ENCODE results near the gene ALMS1. TPM values are rescaled to one million over a fixed set of nuclear protein-coding genes. Genes with fewer than 3 reads are reported as not detected.
"Not testable (repeated sequence)": the region's sequence is repeated elsewhere in the genome, so short reads cannot be mapped to it uniquely, and the experiment has no call there.

The ALMS1 gene
- total RNA-seq, 2 donors from 2014 or later, result 18.5 to 69.3 TPM

GRCh38 chr2:73457982-73458381 is 72.3 kb downstream of the ALMS1 start:
- no peaks in the 10 kb centered on the region for H3K36me3 ChIP-seq
- no peak for TF ChIP-seq CTCF (IDR thresholded peaks at IDR 0.05)
- no peak for TF ChIP-seq POLR2A (IDR thresholded peaks at IDR 0.05)
- TF ChIP-seq POLR2AphosphoS5 (IDR thresholded peaks at IDR 0.05), result no peak
- no peaks in the 10 kb centered on the region for H3K4me1 ChIP-seq (replicated peaks)
- H3K9me3 ChIP-seq, result no peaks in the 10 kb centered on the region
- no peak overlapping the region for H3K27ac ChIP-seq
- no peak for DNase-seq (ENCODE audit: low spot score)
- WGBS, result 96% methylated on average over 3 of the region's 3 CpGs
- no peak overlapping the region for H3K4me3 ChIP-seq
- H3K27me3 ChIP-seq (replicated peaks; ENCODE audit: insufficient read depth), result no peaks in the 10 kb centered on the region
- intact Hi-C loops (cut with DNase I), result no loop called here

GRCh38 chr2:73462388-73462787 is 76.8 kb downstream of the ALMS1 start:
- H3K4me3 ChIP-seq; DNase-seq (ENCODE audit: low spot score); H3K27me3 ChIP-seq (replicated peaks; ENCODE audit: insufficient read depth); intact Hi-C loops (cut with DNase I); H3K4me1 ChIP-seq (replicated peaks); H3K27ac ChIP-seq; H3K36me3 ChIP-seq; H3K9me3 ChIP-seq: not testable (repeated sequence)
- 91% methylated on average over 1 of the region's 1 CpG for WGBS

GRCh38 chr2:73468376-73468775 is 82.7 kb downstream of the ALMS1 start:
- DNase-seq (ENCODE audit: low spot score), result no peak
- H3K27ac ChIP-seq, result no peak overlapping the region
- H3K36me3 ChIP-seq, result no peaks in the 10 kb centered on the region
- WGBS, result 40% methylated on average over 1 of the region's 1 CpG
- no peaks in the 10 kb centered on the region for H3K27me3 ChIP-seq (replicated peaks; ENCODE audit: insufficient read depth)
- H3K9me3 ChIP-seq, result no peaks in the 10 kb centered on the region
- no peak overlapping the region for H3K4me3 ChIP-seq
- no peaks in the 10 kb centered on the region for H3K4me1 ChIP-seq (replicated peaks)
- no peak for TF ChIP-seq POLR2AphosphoS5 (IDR thresholded peaks at IDR 0.05)
- TF ChIP-seq CTCF (IDR thresholded peaks at IDR 0.05), result no peak
- TF ChIP-seq POLR2A (IDR thresholded peaks at IDR 0.05), result no peak
- intact Hi-C loops (cut with DNase I), result no loop called here

DNA sequence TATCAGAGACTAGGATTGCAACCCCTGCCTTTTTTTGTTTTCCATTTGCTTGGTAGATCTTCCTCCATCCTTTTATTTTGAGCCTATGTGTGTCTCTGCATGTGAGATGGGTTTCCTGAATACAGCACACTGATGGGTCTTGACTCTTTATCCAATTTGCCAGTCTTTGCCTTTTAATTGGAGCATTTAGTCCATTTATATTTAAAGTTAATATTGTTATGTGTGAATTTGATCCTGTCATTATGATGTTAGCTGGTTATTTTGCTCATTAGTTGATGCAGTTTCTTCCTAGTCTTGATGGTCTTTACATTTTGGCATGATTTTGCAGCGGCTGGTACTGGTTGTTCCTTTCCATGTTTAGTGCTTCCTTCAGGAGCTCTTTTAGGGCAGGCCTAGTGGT is 98.2 kb downstream of the ALMS1 start:
- H3K9me3 ChIP-seq; H3K36me3 ChIP-seq; H3K27me3 ChIP-seq (replicated peaks; ENCODE audit: insufficient read depth); intact Hi-C loops (cut with DNase I); H3K27ac ChIP-seq; H3K4me3 ChIP-seq; H3K4me1 ChIP-seq (replicated peaks); DNase-seq (ENCODE audit: low spot score): not testable (repeated sequence)
- no CpG with 5 or more reads among the region's 1 CpG for WGBS

DNA sequence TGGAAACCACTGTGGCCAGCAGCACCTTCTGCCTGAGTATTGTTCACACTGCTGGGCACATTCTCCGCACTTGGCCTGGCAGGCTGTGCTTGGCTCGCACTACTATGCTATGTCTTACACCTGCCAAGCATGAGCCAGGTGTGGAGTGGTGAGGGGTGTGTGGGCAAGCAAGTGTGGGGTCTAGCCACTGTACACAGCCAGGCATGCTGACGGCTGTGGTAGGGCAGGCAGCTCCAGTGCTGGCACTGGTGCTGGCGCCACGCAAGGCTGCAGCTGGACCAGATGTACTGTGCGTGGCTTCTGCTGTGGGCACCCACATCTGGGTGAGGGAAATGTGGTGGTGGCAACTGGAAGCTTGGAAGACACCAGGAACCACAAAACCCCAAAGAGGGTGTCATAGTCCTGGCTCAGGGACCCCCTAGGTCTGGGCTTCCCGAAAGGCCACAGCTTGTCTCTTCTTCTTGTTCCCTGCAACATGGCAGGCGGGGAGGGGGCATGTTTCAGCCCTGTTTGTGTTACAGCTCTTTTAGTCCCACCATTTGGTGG is 101.5 kb downstream of the ALMS1 start:
- 98% methylated on average over 8 of the region's 8 CpGs for WGBS

More for the DNA sequence above, 101.5 kb downstream of the ALMS1 start:
- no peaks in the 10 kb centered on the region for H3K27me3 ChIP-seq (replicated peaks; ENCODE audit: insufficient read depth)
- no peak for TF ChIP-seq CTCF (IDR thresholded peaks at IDR 0.05)
- no peaks in the 10 kb centered on the region for H3K36me3 ChIP-seq
- H3K27ac ChIP-seq, result no peak overlapping the region
- no peaks in the 10 kb centered on the region for H3K9me3 ChIP-seq
- H3K4me1 ChIP-seq (replicated peaks), result no peaks in the 10 kb centered on the region
- no peak overlapping the region for H3K4me3 ChIP-seq
- intact Hi-C loops (cut with DNase I), result no loop called here
- DNase-seq (ENCODE audit: low spot score), result no peak
